SK-N-MC (cell line): ENCODE results near the gene NMNAT2.

Source experiments
- DNase-seq: peaks from one replicate; pipeline ENCODE4 v3.0.0-alpha.2; 2011; ENCODE audit warnings: low read depth, low spot score
- H3K27ac ChIP-seq: fragments of 200-600 bp; sonication (generic); 2 replicates; pipeline ENCODE4 v1.5.1; 2016; ENCODE audit warnings: mixed run types
- H3K36me3 ChIP-seq: fragments of 200-600 bp; sonication (generic); 2 replicates; pipeline ENCODE4 v1.6.1; 2017; ENCODE audit warnings: antibody characterized with exemption, low read length, mixed read lengths; ENCODE audit not compliant: insufficient read depth
- H3K4me3 ChIP-seq: fragments of 200-600 bp; sonication (generic); 2 replicates; pipeline ENCODE4 v1.5.1; 2016
- H3K9ac ChIP-seq: fragments of 200-600 bp; sonication (generic); 2 replicates; pipeline ENCODE4 v1.8.0; 2017; ENCODE audit warnings: mixed run types, mixed read lengths; ENCODE audit not compliant: insufficient read length
- H3K9me3 ChIP-seq: fragments of 200-600 bp; sonication (generic); 2 replicates; pipeline ENCODE4 v1.6.1; 2017; ENCODE audit warnings: low read depth, mild to moderate bottlenecking, antibody characterized with exemption, low read length, moderate library complexity, mixed read lengths
- EZH2 ChIP-seq: fragments of 200-600 bp; sonication (generic); IDR thresholded peaks from one replicate; pipeline ENCODE4 v1.6.1; 2017; ENCODE audit warnings: antibody characterized with exemption
- FOXP2 ChIP-seq: optimal IDR thresholded peaks from 2 replicates; pipeline ENCODE3; 2011; ENCODE audit warnings: mild to moderate bottlenecking, moderate library complexity; ENCODE audit not compliant: insufficient read depth; ENCODE audit errors: extremely low read length, control extremely low read depth
- POLR2AphosphoS5 ChIP-seq: IDR thresholded peaks from 2 replicates; pipeline ENCODE4 v1.6.1; 2012; ENCODE audit warnings: mild to moderate bottlenecking, low read depth, low read length, borderline replicate concordance

Gene NMNAT2

DNA sequence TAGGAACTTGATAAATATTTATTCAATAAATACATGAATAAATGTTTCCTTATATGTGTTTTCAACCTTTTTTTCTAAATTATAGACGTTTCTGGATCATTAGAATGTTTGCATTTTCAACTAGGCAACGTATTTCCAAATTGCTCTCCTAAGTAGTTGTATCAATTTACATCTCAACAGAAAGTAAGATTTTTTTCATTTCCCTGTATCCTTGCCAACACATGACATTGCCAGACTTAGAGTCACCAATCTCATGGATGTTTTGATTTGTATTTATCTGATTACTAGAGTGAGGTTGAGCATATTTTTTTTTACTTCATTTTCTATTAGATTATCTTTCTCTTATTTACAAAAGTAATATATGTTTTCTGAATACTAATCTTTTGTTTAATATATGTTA lies 31.9 kb upstream of the NMNAT2 start:
- no peak overlapping the region for H3K9ac ChIP-seq
- H3K36me3 ChIP-seq = no peaks in the 10 kb centered on the region
- DNase-seq = no peak
- TF ChIP-seq POLR2AphosphoS5 = no peak
- no peak for TF ChIP-seq EZH2
- H3K27ac ChIP-seq = no peak overlapping the region
- H3K4me3 ChIP-seq = no peak overlapping the region
- H3K9me3 ChIP-seq = no peaks in the 10 kb centered on the region

DNA sequence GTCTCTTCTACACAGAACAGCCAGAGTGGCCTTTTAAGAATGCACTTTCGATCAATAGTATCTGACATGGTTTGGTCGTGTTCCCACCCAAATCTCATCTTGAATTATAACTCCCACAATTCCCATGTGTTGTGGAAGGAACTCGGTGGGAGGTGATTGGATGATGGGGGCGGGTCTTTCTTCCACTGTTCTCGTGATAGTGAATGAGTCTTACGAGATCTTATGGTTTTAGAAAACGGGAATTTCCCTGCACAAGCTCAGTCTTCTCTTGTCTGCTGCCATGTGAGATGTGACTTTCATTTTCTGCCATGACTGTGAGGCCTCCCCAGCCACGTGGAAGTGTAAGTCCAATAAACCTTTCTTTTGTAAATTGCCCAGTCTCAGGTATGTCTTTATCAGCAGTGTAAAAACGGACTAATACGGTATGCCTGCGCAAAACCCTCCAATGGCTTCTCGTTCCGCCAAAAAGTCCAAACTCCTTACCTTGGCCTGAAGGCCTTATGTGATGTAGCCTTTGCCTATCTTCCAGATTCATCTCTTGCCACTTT lies 31.1 kb upstream of the NMNAT2 start:
- TF ChIP-seq EZH2 (no peak), FOXP2 (no peak), POLR2AphosphoS5 (no peak)
- Histone ChIP-seq H3K27ac (no peak overlapping the region), H3K4me3 (no peak overlapping the region), H3K9ac (no peak overlapping the region), H3K36me3 (no peaks in the 10 kb centered on the region), H3K9me3 (no peaks in the 10 kb centered on the region)
- no peak for DNase-seq

DNA sequence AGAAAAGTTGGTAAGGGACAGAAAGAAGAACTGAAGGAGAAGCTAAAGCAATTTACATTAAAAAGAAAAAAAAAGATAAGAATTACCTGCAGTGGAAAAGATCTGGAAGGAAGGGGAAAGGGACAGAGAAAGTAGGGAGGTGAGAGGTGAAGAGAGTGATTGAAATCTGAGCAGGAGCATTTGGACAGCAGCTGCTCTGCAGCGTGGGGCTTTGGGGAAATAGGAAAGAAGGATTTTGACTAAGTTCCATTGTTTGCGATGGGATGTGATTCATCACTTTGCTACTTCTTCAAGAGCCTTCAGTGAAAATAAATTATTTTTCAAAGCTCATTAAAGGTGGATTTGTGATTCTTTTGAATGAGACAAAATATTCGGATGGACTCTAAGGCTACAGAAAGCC lies 26.1 kb upstream of the NMNAT2 start:
- no peaks in the 10 kb centered on the region for H3K9me3 ChIP-seq
- H3K9ac ChIP-seq = no peak overlapping the region
- no peaks in the 10 kb centered on the region for H3K36me3 ChIP-seq
- H3K27ac ChIP-seq = no peak overlapping the region
- DNase-seq = no peak
- no peak overlapping the region for H3K4me3 ChIP-seq
- TF ChIP-seq EZH2 (no peak), FOXP2 (no peak), POLR2AphosphoS5 (no peak)

DNA sequence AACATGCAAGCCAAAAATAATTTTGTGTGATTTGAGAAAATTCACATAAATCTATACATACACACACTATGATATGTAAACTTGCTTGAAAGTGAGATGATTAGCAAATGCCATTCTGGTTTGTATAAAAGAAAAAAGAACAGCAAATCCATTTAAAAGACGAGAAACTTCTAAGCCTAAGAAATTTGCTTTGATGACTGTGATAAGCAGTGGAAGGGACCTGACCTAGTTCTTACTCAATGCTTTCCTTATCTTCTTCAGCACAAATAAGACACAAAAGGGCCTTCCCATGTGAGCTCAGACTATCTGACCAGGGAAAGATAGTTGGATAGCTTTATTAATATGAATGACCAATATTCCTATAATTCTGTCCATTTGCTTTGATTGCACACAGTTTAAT lies 25.3 kb upstream of the NMNAT2 start:
- TF ChIP-seq FOXP2 (no peak), POLR2AphosphoS5 (no peak), EZH2 (no peak)

DNA sequence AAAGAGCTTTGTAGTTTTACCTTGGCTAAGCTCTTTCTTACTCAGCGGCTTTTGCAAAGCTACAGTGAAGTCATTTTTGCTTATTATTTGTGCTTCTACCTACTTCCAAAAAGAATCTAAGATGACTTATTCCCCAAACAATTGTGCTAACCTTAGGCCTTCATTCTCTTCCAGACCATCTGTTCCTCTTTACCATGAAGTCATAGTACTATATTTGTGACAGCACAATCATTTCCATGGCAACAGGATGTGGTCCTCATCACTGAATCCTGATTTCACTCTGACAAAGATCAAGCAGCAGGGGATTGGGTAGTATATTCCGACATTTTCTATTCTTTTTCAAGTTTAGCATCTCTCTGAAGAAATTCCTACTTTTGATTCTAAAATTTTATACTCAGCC lies 24.8 kb upstream of the NMNAT2 start:
- Histone ChIP-seq H3K27ac (no peak overlapping the region), H3K9ac (no peak overlapping the region), H3K36me3 (no peaks in the 10 kb centered on the region), H3K4me3 (no peak overlapping the region), H3K9me3 (no peaks in the 10 kb centered on the region)
- DNase-seq = no peak
- TF ChIP-seq POLR2AphosphoS5 (no peak), EZH2 (no peak), FOXP2 (no peak)

More for the DNA sequence above, 25.3 kb upstream of the NMNAT2 start:
- Histone ChIP-seq H3K9ac (no peak overlapping the region), H3K27ac (no peak overlapping the region), H3K9me3 (no peaks in the 10 kb centered on the region), H3K36me3 (no peaks in the 10 kb centered on the region), H3K4me3 (no peak overlapping the region)
- no peak for DNase-seq

DNA sequence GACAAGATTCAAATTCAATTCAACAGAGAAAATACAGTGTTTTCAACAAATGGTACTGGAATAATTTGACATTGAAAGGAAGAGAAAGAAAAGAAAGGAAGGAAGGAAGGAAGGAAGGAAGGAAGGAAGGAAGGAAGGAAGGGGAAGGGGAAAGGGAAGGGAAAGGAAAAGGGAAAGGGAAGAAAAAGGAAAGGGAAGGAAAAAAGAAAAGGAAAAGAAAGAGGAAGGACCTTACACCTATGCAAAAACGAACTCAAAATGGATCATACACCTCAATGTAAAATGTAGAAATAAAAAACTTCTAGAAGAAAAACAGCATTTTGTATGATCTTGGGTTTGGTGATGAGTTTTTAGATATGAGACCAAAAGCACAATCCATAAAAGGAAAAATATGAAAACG lies 19.9 kb upstream of the NMNAT2 start:
- no peak overlapping the region for H3K27ac ChIP-seq
- DNase-seq = no peak
- H3K9me3 ChIP-seq = no peaks in the 10 kb centered on the region
- no peak overlapping the region for H3K4me3 ChIP-seq
- TF ChIP-seq EZH2 (no peak), FOXP2 (no peak), POLR2AphosphoS5 (no peak)
- no peak overlapping the region for H3K9ac ChIP-seq
- no peaks in the 10 kb centered on the region for H3K36me3 ChIP-seq

DNA sequence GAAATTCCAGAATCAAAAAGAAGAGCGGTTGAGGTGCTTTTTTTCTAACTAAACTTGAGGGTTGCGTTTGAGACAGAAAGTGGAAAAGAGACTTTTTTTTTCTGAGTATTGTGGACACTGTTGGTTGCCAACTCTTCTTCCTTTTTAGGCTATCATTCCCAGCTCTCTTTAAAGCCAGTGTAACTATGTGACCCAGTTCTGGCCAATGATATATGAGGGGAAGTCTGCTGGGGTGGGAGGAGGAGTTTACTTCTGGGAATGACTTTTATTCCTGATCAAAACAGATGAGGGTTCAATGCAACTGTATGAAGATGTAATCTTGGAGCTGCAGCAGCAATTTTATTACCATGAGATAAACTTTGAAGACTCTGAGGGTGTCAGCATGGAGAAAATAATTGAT lies 17.3 kb upstream of the NMNAT2 start:
- no peak for DNase-seq
- Histone ChIP-seq H3K27ac (no peak overlapping the region), H3K9me3 (no peaks in the 10 kb centered on the region), H3K4me3 (no peak overlapping the region), H3K36me3 (no peaks in the 10 kb centered on the region), H3K9ac (no peak overlapping the region)
- TF ChIP-seq POLR2AphosphoS5 = no peak
- no peak for TF ChIP-seq EZH2
- no peak for TF ChIP-seq FOXP2

DNA sequence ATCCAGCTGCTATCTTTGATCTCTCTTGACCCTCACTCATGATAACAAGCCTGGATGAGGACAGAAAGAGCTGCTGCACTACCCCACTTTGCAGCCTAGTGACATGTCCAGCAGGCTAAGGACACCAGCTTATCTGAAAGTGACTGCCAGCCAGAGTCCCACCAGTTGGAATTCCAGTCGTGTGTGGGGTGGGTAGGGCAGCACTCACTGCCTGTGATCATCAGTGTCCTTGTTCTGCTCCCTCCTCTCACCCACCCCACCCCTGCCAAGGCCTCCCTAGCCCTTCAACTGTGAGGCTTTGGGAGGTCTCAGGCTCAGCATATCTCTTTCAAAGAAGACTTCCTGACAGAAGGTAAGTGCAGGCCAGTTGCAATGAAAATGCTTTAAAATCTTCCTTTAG lies 15.5 kb upstream of the NMNAT2 start:
- Histone ChIP-seq H3K9ac (no peak overlapping the region), H3K9me3 (no peaks in the 10 kb centered on the region), H3K36me3 (no peaks in the 10 kb centered on the region), H3K27ac (no peak overlapping the region), H3K4me3 (no peak overlapping the region)
- no peak for DNase-seq
- no peak for TF ChIP-seq EZH2
- TF ChIP-seq FOXP2 = no peak
- no peak for TF ChIP-seq POLR2AphosphoS5

DNA sequence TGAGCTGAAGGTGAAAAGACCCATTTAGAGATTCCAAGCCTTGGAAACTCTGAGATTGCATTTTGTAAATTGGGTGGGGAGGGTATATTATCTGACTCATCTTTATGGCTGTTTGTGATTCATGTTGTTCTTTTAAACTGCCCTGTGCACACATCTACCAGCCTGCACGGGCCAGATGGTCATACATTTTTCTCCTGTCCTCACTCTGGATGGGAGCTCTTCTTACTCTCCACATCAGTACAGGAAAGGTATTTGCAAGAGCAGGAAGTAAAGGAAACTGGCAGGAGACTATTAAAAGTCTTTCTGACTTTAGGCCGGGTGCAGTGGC lies 14.3 kb upstream of the NMNAT2 start:
- H3K36me3 ChIP-seq = no peaks in the 10 kb centered on the region
- no peak for DNase-seq
- H3K9ac ChIP-seq = no peak overlapping the region
- no peak overlapping the region for H3K27ac ChIP-seq
- H3K4me3 ChIP-seq = no peak overlapping the region
- no peaks in the 10 kb centered on the region for H3K9me3 ChIP-seq
- TF ChIP-seq FOXP2 (no peak), POLR2AphosphoS5 (no peak), EZH2 (no peak)
